ENCODE data around the gene HLA-DMB. TPM values are rescaled to one million over a fixed set of nuclear protein-coding genes. Genes with fewer than 3 reads are reported as not detected.

The HLA-DMB gene
- total and polyA plus RNA-seq, 2 experiments from 2014 or later = not detected

GRCh38 chr6:32933661-32934085 is 7.2 kb downstream of the HLA-DMB start:
- H2AFZ ChIP-seq = no peak overlapping the region
- 0 to 2% methylated on average over 3 of the region's 3 CpGs for WGBS, 2 experiments (ENCODE audit: low coverage in 1 of 2, low lambda C conversion rate in 2 of 2, missing lambda C conversion rate in 2 of 2)
- H3K9me3 ChIP-seq (ENCODE audit: low read depth) = no peaks in the 10 kb centered on the region
- H3K4me1 ChIP-seq (ENCODE audit: insufficient read depth) = no peaks in the 10 kb centered on the region
- no peaks in the 10 kb centered on the region; the same call in none of the 2 replicates for H3K27me3 ChIP-seq (replicated peaks; ENCODE audit: insufficient read depth)
- H3K9me2 ChIP-seq (ENCODE audit: insufficient read depth) = no peaks in the 10 kb centered on the region
- H3K36me3 ChIP-seq (ENCODE audit: low read depth) = no peaks in the 10 kb centered on the region
- no peak overlapping the region for H3K27ac ChIP-seq
- in situ Hi-C loops (cut with MboI) = no loop called here
- peak; percentile 84 for DNase-seq
- H3K4me2 ChIP-seq (ENCODE audit: unreplicated experiment) = no peak overlapping the region
- TF ChIP-seq EZH2 (IDR thresholded peaks at IDR 0.05; ENCODE audit: insufficient read depth, poor library complexity, severe bottlenecking) (no peak), EZH2phosphoT487 (IDR thresholded peaks at IDR 0.05; ENCODE audit: insufficient read depth, low read depth) (no peak)
- H3K79me2 ChIP-seq (ENCODE audit: insufficient read depth) = no peaks in the 10 kb centered on the region
- H3F3A ChIP-seq (ENCODE audit: insufficient read depth) = no peaks in the 10 kb centered on the region
- no peak overlapping the region for H3K4me3 ChIP-seq
- no peak overlapping the region for H3K9ac ChIP-seq
- no peaks in the 10 kb centered on the region for H4K20me1 ChIP-seq (ENCODE audit: insufficient read depth)

- no peaks in the 10 kb centered on the region for H3K4me1 ChIP-seq (ENCODE audit: insufficient read depth)
- H3F3A ChIP-seq (ENCODE audit: insufficient read depth) = no peaks in the 10 kb centered on the region
- no peaks in the 10 kb centered on the region for H3K9me2 ChIP-seq (ENCODE audit: insufficient read depth)
- H3K27me3 ChIP-seq (replicated peaks; ENCODE audit: insufficient read depth) = no peaks in the 10 kb centered on the region; the same call in 1 of the 2 replicates
- no peak overlapping the region for H3K4me3 ChIP-seq
- no peaks in the 10 kb centered on the region for H3K36me3 ChIP-seq (ENCODE audit: low read depth)
- no peak overlapping the region for H3K9ac ChIP-seq
- H3K4me2 ChIP-seq (ENCODE audit: unreplicated experiment) = no peak overlapping the region
- no peak overlapping the region for H3K27ac ChIP-seq
- TF ChIP-seq EZH2phosphoT487 (IDR thresholded peaks at IDR 0.05; ENCODE audit: insufficient read depth, low read depth) = no peak
- no peak for TF ChIP-seq EZH2 (IDR thresholded peaks at IDR 0.05; ENCODE audit: insufficient read depth, poor library complexity, severe bottlenecking)
- peak; percentile 21 for DNase-seq
- H2AFZ ChIP-seq = no peak overlapping the region
- no peaks in the 10 kb centered on the region for H3K79me2 ChIP-seq (ENCODE audit: insufficient read depth)
- 56 to 68% methylated on average over 4 to 7 of the region's 7 CpGs for WGBS, 2 experiments (ENCODE audit: low coverage in 1 of 2, low lambda C conversion rate in 2 of 2, missing lambda C conversion rate in 2 of 2)
- H4K20me1 ChIP-seq (ENCODE audit: insufficient read depth) = no peaks in the 10 kb centered on the region
- H3K9me3 ChIP-seq (ENCODE audit: low read depth) = no peaks in the 10 kb centered on the region
- in situ Hi-C loops (cut with MboI) = no loop called here
These were observed 8.5 kb downstream of the HLA-DMB start for GRCh38 chr6:32932132-32932868.

- Histone ChIP-seq H3F3A (ENCODE audit: insufficient read depth) (no peaks in the 10 kb centered on the region), H3K9me3 (ENCODE audit: low read depth) (no peaks in the 10 kb centered on the region), H3K4me2 (ENCODE audit: unreplicated experiment) (no peak overlapping the region), H3K79me2 (ENCODE audit: insufficient read depth) (no peaks in the 10 kb centered on the region), H3K4me3 (no peak overlapping the region), H3K36me3 (ENCODE audit: low read depth) (no peaks in the 10 kb centered on the region), H3K9ac (no peak overlapping the region), H3K9me2 (ENCODE audit: insufficient read depth) (no peaks in the 10 kb centered on the region), H3K27me3 (replicated peaks; ENCODE audit: insufficient read depth) (no peaks in the 10 kb centered on the region; the same call in 1 of the 2 replicates), H3K4me1 (ENCODE audit: insufficient read depth) (no peaks in the 10 kb centered on the region), H3K27ac (no peak overlapping the region), H4K20me1 (ENCODE audit: insufficient read depth) (no peaks in the 10 kb centered on the region), H2AFZ (no peak overlapping the region)
- in situ Hi-C loops (cut with MboI) = no loop called here
- TF ChIP-seq EZH2phosphoT487 (IDR thresholded peaks at IDR 0.05; ENCODE audit: insufficient read depth, low read depth) (no peak), EZH2 (IDR thresholded peaks at IDR 0.05; ENCODE audit: insufficient read depth, poor library complexity, severe bottlenecking) (no peak)
- WGBS, 2 experiments (ENCODE audit: low coverage in 1 of 2, low lambda C conversion rate in 2 of 2, missing lambda C conversion rate in 2 of 2) = 23 to 25% methylated on average over 1 of the region's 1 CpG
- no peak for DNase-seq
These were observed 9.6 kb downstream of the HLA-DMB start for GRCh38 chr6:32931211-32931610.

GRCh38 chr6:32922083-32922482 is 18.7 kb downstream of the HLA-DMB start:
- Histone ChIP-seq H3K9ac (no peak overlapping the region), H3K4me2 (ENCODE audit: unreplicated experiment) (no peak overlapping the region), H3K9me2 (ENCODE audit: insufficient read depth) (no peaks in the 10 kb centered on the region), H3K36me3 (ENCODE audit: low read depth) (no peaks in the 10 kb centered on the region), H3K79me2 (ENCODE audit: insufficient read depth) (no peaks in the 10 kb centered on the region), H3K4me1 (ENCODE audit: insufficient read depth) (no peaks in the 10 kb centered on the region), H2AFZ (no peak overlapping the region), H3K27me3 (replicated peaks; ENCODE audit: insufficient read depth) (0 out of 2 replicates have a peak, but pooled peaks cover 9% of the 10 kb centered on the region), H3K27ac (no peak overlapping the region), H3K9me3 (ENCODE audit: low read depth) (no peaks in the 10 kb centered on the region), H3F3A (ENCODE audit: insufficient read depth) (no peaks in the 10 kb centered on the region), H3K4me3 (no peak overlapping the region), H4K20me1 (ENCODE audit: insufficient read depth) (no peaks in the 10 kb centered on the region)
- in situ Hi-C loops (cut with MboI) = no loop called here
- no peak for DNase-seq
- WGBS, 2 experiments (ENCODE audit: low coverage in 1 of 2, low lambda C conversion rate in 2 of 2, missing lambda C conversion rate in 2 of 2) = 66% methylated on average over 2 of the region's 2 CpGs
- no peak for TF ChIP-seq EZH2phosphoT487 (IDR thresholded peaks at IDR 0.05; ENCODE audit: insufficient read depth, low read depth)
